ENCODE results near the gene IGLL1. TPM values are rescaled to one million over a fixed set of nuclear protein-coding genes. Genes with fewer than 3 reads are reported as not detected.

Gene IGLL1
- total RNA-seq, 1 donor from 2014 or later = not detected

GRCh38 chr22:23565305-23565914 is 14.7 kb downstream of the IGLL1 start:
- H3K27ac ChIP-seq = no peak overlapping the region

DNA sequence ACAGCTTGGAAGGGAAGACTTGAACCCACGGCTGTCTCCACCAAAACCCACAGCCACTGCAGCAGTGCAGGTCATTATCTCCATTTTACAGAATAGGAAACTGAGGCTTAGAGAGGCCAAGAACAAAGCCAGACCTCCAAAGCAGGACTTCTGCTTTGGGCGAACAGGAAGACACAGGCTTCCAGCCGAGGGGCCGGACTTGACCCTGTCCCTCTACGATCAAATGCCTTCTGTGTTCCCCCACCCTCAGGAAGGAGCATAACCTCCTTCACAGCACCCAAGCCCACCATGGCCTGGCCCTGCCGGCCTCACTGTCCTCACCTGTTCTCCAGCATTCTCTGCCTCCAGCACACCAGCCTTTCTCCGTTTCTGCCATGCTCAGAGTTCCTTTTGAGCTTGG is 15.8 kb downstream of the IGLL1 start:
- H3K27me3 Mint-ChIP-seq (ENCODE audit: insufficient read depth, low read depth) = peaks cover 21% of the 10 kb centered on the region
- Histone ChIP-seq H3K27ac (no peak overlapping the region), H3K36me3 (no peaks in the 10 kb centered on the region), H3K4me3 (no peak overlapping the region), H3K9me3 (ENCODE audit: low read depth) (no peaks in the 10 kb centered on the region), H3K9ac (no peak overlapping the region), H3K79me2 (ENCODE audit: low read depth) (no peaks in the 10 kb centered on the region), H3K4me2 (no peak overlapping the region), H4K20me1 (ENCODE audit: low read depth) (no peaks in the 10 kb centered on the region), H3K4me1 (peaks cover 3% of the 10 kb centered on the region), H3F3A (ENCODE audit: low read depth) (peaks cover 13% of the 10 kb centered on the region), H2AFZ (replicated peaks) (no peak overlapping the region), H3K27me3 (peaks cover 66% of the 10 kb centered on the region)
- DNase-seq (ENCODE audit: low spot score) = no peak
- H3K36me3 Mint-ChIP-seq = no peaks in the 10 kb centered on the region
- peak overlapping the region; percentile 75 for H3K4me3 Mint-ChIP-seq
- H3K4me1 Mint-ChIP-seq = peaks cover 47% of the 10 kb centered on the region
- peak overlapping the region; percentile 50 for H3K27ac Mint-ChIP-seq
- peaks cover 3% of the 10 kb centered on the region for H3K9me3 Mint-ChIP-seq
- TF ChIP-seq EZH2phosphoT487 (IDR thresholded peaks at IDR 0.05) (no peak), CTCF (IDR thresholded peaks at IDR 0.05) (no peak), EZH2 (IDR thresholded peaks at IDR 0.05) (no peak)

More at GRCh38 chr22:23565305-23565914, 14.7 kb downstream of the IGLL1 start:
- H3K9ac ChIP-seq = no peak overlapping the region
- Mint-ChIP-seq H3K27me3 (ENCODE audit: insufficient read depth, low read depth) (peaks cover 21% of the 10 kb centered on the region), H3K4me1 (peaks cover 41% of the 10 kb centered on the region), H3K27ac (peak overlapping the region; percentile 72), H3K4me3 (peak overlapping the region; percentile 89), H3K9me3 (peaks cover 3% of the 10 kb centered on the region), H3K36me3 (no peaks in the 10 kb centered on the region)
- H4K20me1 ChIP-seq (ENCODE audit: low read depth) = no peaks in the 10 kb centered on the region
- peaks cover 65% of the 10 kb centered on the region for H3K27me3 ChIP-seq
- no peaks in the 10 kb centered on the region for H3K9me3 ChIP-seq (ENCODE audit: low read depth)
- peaks cover 3% of the 10 kb centered on the region for H3K4me1 ChIP-seq
- H3K79me2 ChIP-seq (ENCODE audit: low read depth) = no peaks in the 10 kb centered on the region
- peak overlapping the region; percentile 42 for H2AFZ ChIP-seq (replicated peaks)
- peak overlapping the region; percentile 86 for H3K4me2 ChIP-seq
- peak; percentile 57 for DNase-seq (ENCODE audit: low spot score)
- no peak for TF ChIP-seq EZH2 (IDR thresholded peaks at IDR 0.05)
- TF ChIP-seq CTCF (IDR thresholded peaks at IDR 0.05) = no peak
- TF ChIP-seq EZH2phosphoT487 (IDR thresholded peaks at IDR 0.05) = no peak
- H3K36me3 ChIP-seq = no peaks in the 10 kb centered on the region
- peaks cover 13% of the 10 kb centered on the region for H3F3A ChIP-seq (ENCODE audit: low read depth)
- peak overlapping the region; percentile 54 for H3K4me3 ChIP-seq

- Mint-ChIP-seq H3K27ac (peak overlapping the region; percentile 60), H3K36me3 (no peaks in the 10 kb centered on the region), H3K4me1 (peaks cover 48% of the 10 kb centered on the region), H3K9me3 (peaks cover 3% of the 10 kb centered on the region), H3K4me3 (no peak overlapping the region), H3K27me3 (ENCODE audit: insufficient read depth, low read depth) (peaks cover 23% of the 10 kb centered on the region)
- peaks cover 13% of the 10 kb centered on the region for H3F3A ChIP-seq (ENCODE audit: low read depth)
- H3K9me3 ChIP-seq (ENCODE audit: low read depth) = no peaks in the 10 kb centered on the region
- no peak overlapping the region for H3K27ac ChIP-seq
- no peaks in the 10 kb centered on the region for H4K20me1 ChIP-seq (ENCODE audit: low read depth)
- no peak overlapping the region for H3K4me2 ChIP-seq
- H2AFZ ChIP-seq (replicated peaks) = no peak overlapping the region
- no peaks in the 10 kb centered on the region for H3K79me2 ChIP-seq (ENCODE audit: low read depth)
- no peak overlapping the region for H3K9ac ChIP-seq
- no peak for TF ChIP-seq EZH2 (IDR thresholded peaks at IDR 0.05)
- no peak for TF ChIP-seq CTCF (IDR thresholded peaks at IDR 0.05)
- TF ChIP-seq EZH2phosphoT487 (IDR thresholded peaks at IDR 0.05) = no peak
- peaks cover 64% of the 10 kb centered on the region for H3K27me3 ChIP-seq
- DNase-seq (ENCODE audit: low spot score) = no peak
- peaks cover 3% of the 10 kb centered on the region for H3K4me1 ChIP-seq
- H3K36me3 ChIP-seq = no peaks in the 10 kb centered on the region
- H3K4me3 ChIP-seq = no peak overlapping the region
Measured at GRCh38 chr22:23563111-23563510, 17.0 kb downstream of the IGLL1 start.

Measured in neural progenitor cell (in vitro differentiated cells).